WERI-Rb-1 (cell line): ENCODE measurements around the gene RARG.

Source experiments
- DNase-seq: peaks from one replicate; pipeline ENCODE4 v3.0.0-alpha.2; 2020
- H3K27ac ChIP-seq: fragments of 250-450 bp; sonication (Bioruptor Pico); 2 replicates; pipeline ENCODE4 v1.5.1; 2020; ENCODE audit warnings: mild to moderate bottlenecking, moderate library complexity
- H3K27me3 ChIP-seq: fragments of 250-450 bp; sonication (Bioruptor Pico); 2 replicates; pipeline ENCODE4 v1.5.1; 2021; ENCODE audit warnings: mild to moderate bottlenecking, low read depth, moderate library complexity; ENCODE audit not compliant: insufficient read depth, severe bottlenecking
- H3K36me3 ChIP-seq: fragments of 250-450 bp; sonication (Bioruptor Pico); 2 replicates; pipeline ENCODE4 v1.5.1; 2020; ENCODE audit warnings: mild to moderate bottlenecking, moderate library complexity
- H3K4me3 ChIP-seq: 2 replicates; pipeline ENCODE4 v1.5.1; 2011; ENCODE audit warnings: low read depth, mild to moderate bottlenecking, control low read depth, low read length
- H3K9me3 ChIP-seq: fragments of 250-450 bp; sonication (Bioruptor Pico); 2 replicates; pipeline ENCODE4 v1.5.1; 2021; ENCODE audit warnings: mild to moderate bottlenecking, moderate library complexity; ENCODE audit not compliant: severe bottlenecking
- TF ChIP-seq, protein P1 (sequence below): IDR thresholded peaks from 2 replicates; pipeline ENCODE4 v1.5.1; 2011; ENCODE audit warnings: low read depth, mild to moderate bottlenecking, control low read depth, inconsistent platforms, low read length

RARG gene

DNA sequence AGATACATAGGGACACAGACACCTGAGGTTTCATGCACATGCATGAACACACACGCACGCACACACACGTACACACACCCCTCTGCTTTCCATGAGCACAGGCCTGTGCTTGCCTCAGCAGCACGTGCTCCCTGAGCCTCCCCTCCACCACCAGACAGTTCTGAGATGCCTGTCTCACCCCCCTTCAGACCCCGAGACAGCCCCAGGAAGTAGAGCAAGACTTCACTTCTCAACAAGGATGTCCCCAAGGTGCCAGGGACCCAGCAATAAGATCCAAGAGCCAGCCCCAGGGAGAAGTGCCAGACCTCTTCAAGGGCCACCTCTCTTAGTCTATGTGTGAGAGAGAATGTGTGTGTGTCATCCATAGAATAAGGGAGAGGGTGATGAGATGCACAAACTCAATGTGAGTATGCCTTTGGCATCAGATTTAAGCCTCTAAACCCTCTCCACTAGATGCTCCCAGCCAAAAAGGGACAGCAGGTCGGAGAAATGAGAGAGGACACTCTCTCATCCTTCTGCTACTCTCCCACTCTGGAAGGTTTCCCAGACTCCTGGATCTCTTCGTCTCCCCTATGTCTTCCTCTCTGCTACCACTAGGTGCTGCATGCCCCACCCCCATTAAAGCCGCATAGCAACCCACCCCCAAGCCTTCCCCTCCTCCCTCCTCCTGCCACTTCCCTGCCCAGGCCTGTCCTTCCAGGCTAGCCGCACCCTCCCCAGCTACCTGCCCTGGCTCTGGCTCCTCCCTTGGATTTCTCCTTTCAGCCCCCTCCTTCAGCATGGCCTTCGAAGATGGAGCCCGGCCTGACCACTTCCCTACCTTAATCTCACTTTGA, 7.7 kb downstream of the RARG start:
- peak; percentile 93 for DNase-seq
- Histone ChIP-seq H3K27ac (peak overlapping the region; percentile 70), H3K4me3 (no peak overlapping the region)

GRCh38 chr12:53223389-53224060, 8.5 kb downstream of the RARG start:
- Histone ChIP-seq H3K27ac (peak overlapping the region; percentile 47), H3K36me3 (no peaks in the 10 kb centered on the region), H3K9me3 (no peaks in the 10 kb centered on the region), H3K27me3 (no peaks in the 10 kb centered on the region), H3K4me3 (no peak overlapping the region)
- DNase-seq, result peak; percentile 51
- TF ChIP-seq, protein P1, sequence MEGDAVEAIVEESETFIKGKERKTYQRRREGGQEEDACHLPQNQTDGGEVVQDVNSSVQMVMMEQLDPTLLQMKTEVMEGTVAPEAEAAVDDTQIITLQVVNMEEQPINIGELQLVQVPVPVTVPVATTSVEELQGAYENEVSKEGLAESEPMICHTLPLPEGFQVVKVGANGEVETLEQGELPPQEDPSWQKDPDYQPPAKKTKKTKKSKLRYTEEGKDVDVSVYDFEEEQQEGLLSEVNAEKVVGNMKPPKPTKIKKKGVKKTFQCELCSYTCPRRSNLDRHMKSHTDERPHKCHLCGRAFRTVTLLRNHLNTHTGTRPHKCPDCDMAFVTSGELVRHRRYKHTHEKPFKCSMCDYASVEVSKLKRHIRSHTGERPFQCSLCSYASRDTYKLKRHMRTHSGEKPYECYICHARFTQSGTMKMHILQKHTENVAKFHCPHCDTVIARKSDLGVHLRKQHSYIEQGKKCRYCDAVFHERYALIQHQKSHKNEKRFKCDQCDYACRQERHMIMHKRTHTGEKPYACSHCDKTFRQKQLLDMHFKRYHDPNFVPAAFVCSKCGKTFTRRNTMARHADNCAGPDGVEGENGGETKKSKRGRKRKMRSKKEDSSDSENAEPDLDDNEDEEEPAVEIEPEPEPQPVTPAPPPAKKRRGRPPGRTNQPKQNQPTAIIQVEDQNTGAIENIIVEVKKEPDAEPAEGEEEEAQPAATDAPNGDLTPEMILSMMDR, result no peak

More for the DNA sequence above, 7.7 kb downstream of the RARG start:
- Histone ChIP-seq H3K9me3 (no peaks in the 10 kb centered on the region), H3K27me3 (no peaks in the 10 kb centered on the region), H3K36me3 (no peaks in the 10 kb centered on the region)
- TF ChIP-seq, protein P1, result peak; percentile 61

GRCh38 chr12:53222806-53223261, 9.2 kb downstream of the RARG start:
- TF ChIP-seq, protein P1, result no peak
- peak overlapping the region; percentile 4; the same call in 1 of the 2 replicates for H3K27ac ChIP-seq
- no peaks in the 10 kb centered on the region for H3K27me3 ChIP-seq
- no peak for DNase-seq
- no peaks in the 10 kb centered on the region for H3K9me3 ChIP-seq
- no peak overlapping the region for H3K4me3 ChIP-seq
- H3K36me3 ChIP-seq, result no peaks in the 10 kb centered on the region

DNA sequence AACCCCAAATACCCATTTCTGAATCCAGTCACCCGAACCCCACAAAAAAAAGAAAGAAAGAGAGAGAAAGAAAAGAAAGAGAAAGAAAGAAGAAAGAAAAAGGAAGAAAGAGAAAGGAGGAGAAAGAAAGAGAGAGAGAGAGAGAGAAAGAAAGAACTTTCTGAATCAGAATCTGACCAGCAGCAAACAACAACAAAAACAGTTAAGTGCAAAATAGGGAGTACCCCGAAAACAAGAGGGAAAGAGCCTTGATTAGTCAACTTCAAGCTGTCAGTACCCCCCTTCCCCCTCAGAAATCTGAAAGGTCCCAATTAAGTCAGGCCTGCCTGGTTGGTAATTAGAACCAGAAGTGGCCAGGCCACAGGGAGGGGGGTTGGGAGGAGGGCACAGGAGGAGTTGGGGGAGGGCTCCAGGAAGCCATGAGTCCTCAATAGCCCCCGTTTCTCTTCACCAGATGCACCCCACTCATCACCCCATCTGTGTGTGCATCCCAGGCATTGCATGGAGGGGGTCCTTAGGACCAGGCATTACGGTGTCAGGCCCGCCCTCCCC, 9.8 kb downstream of the RARG start:
- DNase-seq, result no peak
- Histone ChIP-seq H3K27me3 (no peaks in the 10 kb centered on the region), H3K27ac (peak overlapping the region; percentile 80), H3K36me3 (no peaks in the 10 kb centered on the region), H3K9me3 (no peaks in the 10 kb centered on the region), H3K4me3 (peak overlapping the region; percentile 59)
- TF ChIP-seq, protein P1, result no peak

- TF ChIP-seq, protein P1, result no peak
- Histone ChIP-seq H3K36me3 (no peaks in the 10 kb centered on the region), H3K4me3 (peak overlapping the region; percentile 59), H3K27ac (peak overlapping the region; percentile 80), H3K27me3 (no peaks in the 10 kb centered on the region), H3K9me3 (no peaks in the 10 kb centered on the region)
- peak; percentile 75 for DNase-seq
Measured at GRCh38 chr12:53221203-53222080, 10.6 kb downstream of the RARG start.
